OCI-LY3 (cell line): Measurements from ENCODE around the gene SULT1A2.

Experiments
- EZH2phosphoT487 ChIP-seq: fragments of 200-600 bp; shearing (Covaris generic); IDR thresholded peaks from 2 replicates; pipeline ENCODE4 v1.6.1; 2018; ENCODE audit warnings: antibody characterized with exemption, mixed run types, low read depth
- TF ChIP-seq, protein P1 (sequence below): fragments of 200-600, 300-600 bp; sonication (generic); IDR thresholded peaks from 2 replicates; pipeline ENCODE4 v1.5.1; 2014; ENCODE audit warnings: antibody characterized with exemption, low read length, low read depth

GRCh38 chr16:28543072-28543471 is 53.8 kb downstream of the SULT1A2 start:
- TF ChIP-seq, protein P1, sequence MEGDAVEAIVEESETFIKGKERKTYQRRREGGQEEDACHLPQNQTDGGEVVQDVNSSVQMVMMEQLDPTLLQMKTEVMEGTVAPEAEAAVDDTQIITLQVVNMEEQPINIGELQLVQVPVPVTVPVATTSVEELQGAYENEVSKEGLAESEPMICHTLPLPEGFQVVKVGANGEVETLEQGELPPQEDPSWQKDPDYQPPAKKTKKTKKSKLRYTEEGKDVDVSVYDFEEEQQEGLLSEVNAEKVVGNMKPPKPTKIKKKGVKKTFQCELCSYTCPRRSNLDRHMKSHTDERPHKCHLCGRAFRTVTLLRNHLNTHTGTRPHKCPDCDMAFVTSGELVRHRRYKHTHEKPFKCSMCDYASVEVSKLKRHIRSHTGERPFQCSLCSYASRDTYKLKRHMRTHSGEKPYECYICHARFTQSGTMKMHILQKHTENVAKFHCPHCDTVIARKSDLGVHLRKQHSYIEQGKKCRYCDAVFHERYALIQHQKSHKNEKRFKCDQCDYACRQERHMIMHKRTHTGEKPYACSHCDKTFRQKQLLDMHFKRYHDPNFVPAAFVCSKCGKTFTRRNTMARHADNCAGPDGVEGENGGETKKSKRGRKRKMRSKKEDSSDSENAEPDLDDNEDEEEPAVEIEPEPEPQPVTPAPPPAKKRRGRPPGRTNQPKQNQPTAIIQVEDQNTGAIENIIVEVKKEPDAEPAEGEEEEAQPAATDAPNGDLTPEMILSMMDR: no peak
- TF ChIP-seq EZH2phosphoT487: no peak
